ENCODE data around the gene PPT1.

The PPT1 gene

DNA sequence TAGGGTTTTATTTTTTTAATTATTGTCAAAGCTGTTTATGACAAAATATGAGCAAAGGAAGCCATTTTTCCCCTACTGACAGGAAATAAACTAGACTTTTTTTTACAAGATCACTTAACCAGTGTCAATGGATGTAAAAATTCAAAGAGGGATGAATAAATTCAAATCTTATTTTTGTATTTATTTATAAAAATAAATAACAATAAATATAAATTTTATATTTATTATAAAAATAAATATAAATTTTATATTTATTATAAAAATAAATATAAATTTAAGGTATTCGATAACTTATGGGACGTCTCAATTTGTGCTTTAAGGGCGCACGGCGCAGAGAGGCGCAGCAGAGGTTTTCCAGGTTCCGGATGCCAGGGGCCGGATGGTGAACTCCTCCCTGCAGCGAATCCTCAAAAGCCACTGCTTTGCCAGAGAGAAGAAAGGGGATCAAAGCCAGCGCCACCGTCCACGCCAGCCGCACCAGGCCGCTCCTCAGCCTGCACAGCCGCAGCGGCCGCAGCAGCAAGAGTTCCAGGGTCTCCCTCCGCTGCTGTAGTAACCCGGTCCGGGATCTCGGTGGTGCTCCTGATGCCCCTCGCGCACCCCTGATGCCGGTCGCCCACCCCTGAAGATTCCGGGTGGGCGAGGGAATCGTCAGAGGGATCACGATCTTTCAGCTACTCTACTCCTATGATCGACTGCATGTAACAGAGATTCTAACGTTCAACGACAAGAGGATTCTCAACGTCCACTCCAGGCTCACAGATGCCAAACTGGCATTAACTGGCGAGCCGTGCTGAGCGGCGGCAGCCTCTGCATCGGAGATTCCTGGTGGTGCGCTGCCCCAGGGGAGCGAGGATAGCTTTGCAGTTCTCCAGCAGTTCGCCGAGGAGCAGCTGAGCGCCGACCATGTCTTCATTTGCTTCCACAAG, 35.6 kb upstream of the PPT1 start:
- TF ChIP-seq, protein P1, sequence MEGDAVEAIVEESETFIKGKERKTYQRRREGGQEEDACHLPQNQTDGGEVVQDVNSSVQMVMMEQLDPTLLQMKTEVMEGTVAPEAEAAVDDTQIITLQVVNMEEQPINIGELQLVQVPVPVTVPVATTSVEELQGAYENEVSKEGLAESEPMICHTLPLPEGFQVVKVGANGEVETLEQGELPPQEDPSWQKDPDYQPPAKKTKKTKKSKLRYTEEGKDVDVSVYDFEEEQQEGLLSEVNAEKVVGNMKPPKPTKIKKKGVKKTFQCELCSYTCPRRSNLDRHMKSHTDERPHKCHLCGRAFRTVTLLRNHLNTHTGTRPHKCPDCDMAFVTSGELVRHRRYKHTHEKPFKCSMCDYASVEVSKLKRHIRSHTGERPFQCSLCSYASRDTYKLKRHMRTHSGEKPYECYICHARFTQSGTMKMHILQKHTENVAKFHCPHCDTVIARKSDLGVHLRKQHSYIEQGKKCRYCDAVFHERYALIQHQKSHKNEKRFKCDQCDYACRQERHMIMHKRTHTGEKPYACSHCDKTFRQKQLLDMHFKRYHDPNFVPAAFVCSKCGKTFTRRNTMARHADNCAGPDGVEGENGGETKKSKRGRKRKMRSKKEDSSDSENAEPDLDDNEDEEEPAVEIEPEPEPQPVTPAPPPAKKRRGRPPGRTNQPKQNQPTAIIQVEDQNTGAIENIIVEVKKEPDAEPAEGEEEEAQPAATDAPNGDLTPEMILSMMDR (IDR thresholded peaks at IDR 0.05; ENCODE audit: extremely low read depth, missing control alignments), result no peak
- DNase-seq (ENCODE audit: low spot score), result no peak

DNA sequence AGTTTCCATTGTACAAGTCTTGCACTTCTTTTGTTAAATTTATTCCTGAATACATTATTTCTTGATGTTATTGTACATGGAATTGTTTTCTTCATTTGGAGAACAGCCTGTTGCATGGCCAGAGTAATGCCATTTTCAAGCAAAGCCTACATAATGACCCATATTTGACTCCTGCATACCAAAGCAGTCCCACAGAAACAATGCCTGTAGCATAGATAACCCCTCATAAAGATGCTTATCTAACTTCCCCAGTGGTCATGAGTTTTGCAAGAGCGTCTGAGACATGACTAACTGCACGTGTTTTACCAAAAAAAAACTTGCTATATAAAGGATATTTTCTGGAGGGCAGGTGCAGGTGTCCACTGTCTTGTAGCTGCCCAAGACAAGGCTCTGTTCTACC, 33.8 kb upstream of the PPT1 start:
- no peak for DNase-seq (ENCODE audit: low spot score)
- TF ChIP-seq, protein P1 (IDR thresholded peaks at IDR 0.05; ENCODE audit: extremely low read depth, missing control alignments), result no peak

DNA sequence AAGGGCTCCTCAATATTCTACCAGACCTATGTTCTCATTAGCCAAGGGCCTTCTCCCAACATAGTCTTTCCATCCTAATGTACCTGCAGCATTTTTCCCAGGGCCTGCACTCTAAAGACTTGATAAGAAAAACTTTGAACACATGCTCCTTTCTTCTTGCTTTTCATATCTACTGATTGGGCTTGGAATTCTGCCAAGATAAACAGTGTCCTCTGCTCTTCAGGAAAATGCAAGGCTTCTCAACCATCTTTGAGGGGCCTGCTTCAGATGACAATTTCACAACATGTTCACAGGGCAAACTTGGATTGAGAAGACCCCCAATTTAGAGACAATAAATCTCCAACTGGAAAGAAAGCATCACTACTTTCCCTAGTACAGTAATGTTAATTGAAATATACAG, 25.8 kb upstream of the PPT1 start:
- no peak for DNase-seq (ENCODE audit: low spot score)
- TF ChIP-seq, protein P1 (IDR thresholded peaks at IDR 0.05; ENCODE audit: extremely low read depth, missing control alignments), result no peak

DNA sequence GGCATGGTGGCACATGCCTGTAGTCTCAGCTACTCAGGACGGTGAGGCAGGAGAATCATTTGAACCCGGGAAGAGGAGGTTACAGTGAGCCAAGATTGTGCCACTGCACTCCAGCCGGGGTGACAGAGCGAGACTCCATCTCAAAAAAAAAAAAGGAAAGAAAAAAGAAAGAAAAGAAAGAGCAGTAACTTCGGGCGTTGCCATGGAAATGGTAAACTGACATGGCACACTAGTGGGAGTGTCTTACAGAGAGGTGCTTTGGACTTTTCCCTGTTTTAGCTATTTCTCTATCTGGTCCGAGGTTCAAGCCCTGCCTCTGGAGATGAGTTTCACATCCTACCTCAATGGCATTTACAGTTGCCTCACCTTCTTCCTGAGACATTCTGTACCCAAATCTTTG, 23.1 kb upstream of the PPT1 start:
- DNase-seq (ENCODE audit: low spot score), result no peak
- TF ChIP-seq, protein P1 (IDR thresholded peaks at IDR 0.05; ENCODE audit: extremely low read depth, missing control alignments), result no peak

DNA sequence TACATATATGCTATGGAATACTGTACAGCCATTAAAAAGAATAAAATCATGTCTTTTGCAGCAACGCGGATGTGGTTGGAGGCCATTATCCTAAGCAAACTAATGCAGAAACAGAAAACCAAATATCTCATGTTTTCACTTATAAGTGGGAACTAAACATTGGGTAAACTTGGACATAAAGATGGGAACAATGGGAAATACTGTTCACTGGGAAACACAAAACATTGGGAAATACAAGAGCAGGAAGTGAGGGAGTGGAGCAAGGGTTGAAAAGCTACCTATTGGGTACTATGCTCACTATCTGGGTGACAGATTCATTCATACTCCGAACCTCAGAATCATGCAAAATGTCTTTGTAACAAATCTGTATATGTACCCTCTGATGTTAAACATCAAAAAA, 17.3 kb upstream of the PPT1 start:
- TF ChIP-seq, protein P1 (IDR thresholded peaks at IDR 0.05; ENCODE audit: extremely low read depth, missing control alignments), result no peak
- no peak for DNase-seq (ENCODE audit: low spot score)

DNA sequence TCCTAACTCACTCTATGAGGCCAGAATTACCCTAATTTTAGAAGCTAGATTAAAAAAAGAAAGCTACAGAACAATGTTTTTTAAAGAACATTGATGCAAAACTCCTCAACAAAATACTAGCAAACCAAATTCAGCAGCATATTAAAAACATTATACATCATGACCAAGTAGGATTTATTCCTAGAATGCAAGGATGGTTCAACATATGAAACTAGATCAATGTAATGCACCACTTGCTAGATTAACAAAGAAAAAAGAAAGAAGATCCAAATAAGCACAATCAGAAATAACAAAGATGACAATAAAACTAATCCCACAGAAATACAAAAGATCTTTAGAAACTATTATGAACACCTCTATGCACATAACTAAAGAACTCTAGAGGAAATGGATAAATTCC, 13.3 kb upstream of the PPT1 start:
- TF ChIP-seq, protein P1 (IDR thresholded peaks at IDR 0.05; ENCODE audit: extremely low read depth, missing control alignments), result no peak
- no peak for DNase-seq (ENCODE audit: low spot score)

DNA sequence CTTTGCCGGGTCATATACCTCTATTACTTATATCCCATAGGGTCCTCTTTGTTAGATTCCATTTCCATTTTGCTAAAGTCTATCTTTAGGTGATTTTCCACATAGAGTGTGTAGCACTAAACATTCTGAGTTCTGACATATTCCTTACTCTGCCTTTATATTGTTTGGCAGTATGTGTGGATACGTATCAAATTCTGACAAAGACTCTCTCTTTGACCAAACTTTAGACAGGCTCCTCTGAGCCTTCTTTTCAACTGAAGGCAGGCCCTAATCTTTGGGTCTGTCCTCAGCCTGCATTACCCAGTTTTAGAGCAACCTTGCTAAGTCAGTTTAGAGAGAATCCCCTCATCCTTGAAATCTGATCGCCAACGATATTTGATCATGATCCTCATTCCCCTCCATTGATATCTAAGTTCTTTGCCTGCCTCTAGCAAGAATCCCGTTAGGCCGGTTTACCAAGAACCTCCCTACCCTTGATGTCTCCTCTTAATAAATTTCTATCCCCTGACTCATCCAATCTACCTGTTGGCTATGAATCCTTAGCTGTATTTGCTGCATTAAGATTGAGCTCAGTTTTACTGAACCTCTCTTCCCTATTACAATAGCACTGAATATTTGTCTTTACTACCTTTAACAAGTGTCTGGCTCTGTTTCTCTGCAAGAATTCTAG, 10.4 kb upstream of the PPT1 start:
- TF ChIP-seq, protein P1 (IDR thresholded peaks at IDR 0.05; ENCODE audit: extremely low read depth, missing control alignments), result no peak

More for the DNA sequence above, 10.4 kb upstream of the PPT1 start:
- no peak for DNase-seq (ENCODE audit: low spot score)

Data from GM20000 (cell line).